K562 (cell line): Measurements from ENCODE around the gene CD4. TPM values are rescaled to one million over a fixed set of nuclear protein-coding genes. Genes with fewer than 3 reads are reported as not detected.

Experiments
- ATAC-seq: fragments of 200-7000 bp; cut with Tn5 transposase; 3 replicates; pipeline ENCODE4 v1.9.1; 2020; ENCODE audit warnings: moderate library complexity
- BruUV-seq: library from RNA; stranded (reverse); fragments of 400-500 nt; replicated peaks from 2 replicates; lab custom pipeline; 2021; lab: Mats Ljungman, UMichigan
- CTCF ChIA-PET: fragments of 300-600 bp; formaldehyde crosslinking; extraction: SDS; loops from one replicate; lab custom pipeline; 2021; ENCODE audit warnings: low intra/inter-chr PET ratio; lab: Yijun Ruan, JAX
- POLR2A ChIA-PET: fragments of 300-600, 350-650 bp; sonication (Branson Sonifier 250); formaldehyde crosslinking; extraction: SDS; loops from one replicate; lab custom pipeline; 2021; ENCODE audit warnings: antibody characterized with exemption, inconsistent platforms; lab: Yijun Ruan, JAX
- DNase-seq, 4 experiments: peaks; one replicate each; pipeline versions ENCODE4 v3.0.0 to v3.0.0-alpha.2; 2011 to 2018; ENCODE audit warnings: low spot score in 3 of 4, mixed read lengths in 3 of 4; ENCODE audit errors: extremely low read depth in 1 of 4
- FAIRE-seq: peaks from 2 replicates; lab custom pipeline; 2011; peaks lifted over from hg19 to GRCh38; lab: Jason Lieb, UNC
- H2AFZ ChIP-seq: 2 replicates; pipeline ENCODE4 v1.6.0; 2011; ENCODE audit warnings: low read depth, low read length, control low read depth, inconsistent platforms
- H3K27ac ChIP-seq: fragments of 200-600 bp; 3 replicates; pipeline ENCODE4 v1.8.0; 2011; ENCODE audit warnings: low read depth, mild to moderate bottlenecking, control low read depth, inconsistent platforms, low read length, moderate library complexity, mixed read lengths; ENCODE audit errors: extremely low read depth
- H3K27me3 ChIP-seq, 2 experiments: fragments of 300-600 bp in 1 of 2; 2 replicates in 1 of 2; 3 replicates in 1 of 2; pipeline versions ENCODE4 v1.6.0 to v1.8.0; 2011; ENCODE audit warnings: inconsistent platforms in 2 of 2, low read length in 2 of 2, mild to moderate bottlenecking in 1 of 2, mixed read lengths in 1 of 2, moderate library complexity in 1 of 2; ENCODE audit not compliant: control insufficient read depth in 2 of 2, insufficient read depth in 2 of 2
- H3K36me3 ChIP-seq: fragments of 300-600 bp; 3 replicates; pipeline ENCODE4 v1.8.0; 2011; ENCODE audit warnings: mild to moderate bottlenecking, low read length, inconsistent platforms; ENCODE audit not compliant: control insufficient read depth, insufficient read depth
- H3K4me1 ChIP-seq, 2 experiments: fragments of 200-600 bp in 1 of 2; replicated peaks in 1 of 2; 2 replicates in 1 of 2; 3 replicates in 1 of 2; pipeline versions ENCODE4 v1.5.1 to v1.8.0; 2011; ENCODE audit warnings: inconsistent platforms in 2 of 2, low read length in 2 of 2, mild to moderate bottlenecking in 1 of 2, mixed read lengths in 1 of 2, moderate library complexity in 1 of 2; ENCODE audit not compliant: control insufficient read depth in 2 of 2, insufficient read depth in 2 of 2
- H3K4me2 ChIP-seq: 2 replicates; pipeline ENCODE4 v1.6.1; 2011; ENCODE audit warnings: low read length, control low read depth, inconsistent platforms, mixed read lengths; ENCODE audit not compliant: insufficient read depth
- H3K4me3 ChIP-seq: fragments of 200-600 bp; sonication (generic), shearing (Covaris generic); 2 replicates; pipeline ENCODE4 v1.5.1; 2016; ENCODE audit warnings: control low read depth, inconsistent platforms
- H3K79me2 ChIP-seq: fragments of 200-600 bp; 3 replicates; pipeline ENCODE4 v1.8.0; 2011; ENCODE audit warnings: low read length, inconsistent platforms; ENCODE audit not compliant: control insufficient read depth, insufficient read depth
- H3K9ac ChIP-seq, 2 experiments: 2 replicates each; pipeline versions ENCODE4 v1.6.0 to v1.6.1; 2011; ENCODE audit warnings: low read depth in 2 of 2, low read length in 2 of 2, control low read depth in 1 of 2, inconsistent platforms in 1 of 2, mild to moderate bottlenecking in 1 of 2, mixed read lengths in 1 of 2; ENCODE audit not compliant: insufficient read depth in 1 of 2
- H3K9me1 ChIP-seq: one replicate; pipeline ENCODE4 v1.6.0; 2011; ENCODE audit warnings: inconsistent platforms, mild to moderate bottlenecking, low read length, moderate library complexity; ENCODE audit not compliant: control insufficient read depth, insufficient read depth
- H3K9me3 ChIP-seq: replicated peaks from 2 replicates; pipeline ENCODE4 v1.5.1; 2011; ENCODE audit warnings: low read depth, low read length, inconsistent platforms; ENCODE audit not compliant: control insufficient read depth, insufficient read depth
- H4K20me1 ChIP-seq: replicated peaks from 2 replicates; pipeline ENCODE4 v1.6.1; 2011; ENCODE audit warnings: low read length, inconsistent platforms, mixed read lengths; ENCODE audit not compliant: control insufficient read depth, insufficient read depth
- MAZ ChIP-seq, 2 experiments: fragments of 450-650 bp in 1 of 2; sonication (generic) in 1 of 2; formaldehyde crosslinking; IDR thresholded peaks in 1 of 2; conservative IDR thresholded peaks in 1 of 2; 2 replicates each; pipeline versions ENCODE4 v1.4.0 to v1.5.0; 2020; ENCODE audit warnings: mild to moderate bottlenecking in 1 of 2, missing genetic modification reagents in 1 of 2
- PHF8 ChIP-seq: fragments of 200-600 bp; sonication (generic); IDR thresholded peaks from 2 replicates; pipeline ENCODE4 v1.6.1; 2012; ENCODE audit warnings: mixed run types, mild to moderate bottlenecking, inconsistent platforms, low read length, moderate library complexity, borderline replicate concordance
- WGBS: fragments of 100-300 bp; shearing (Covaris generic); methylation state at CpG from one replicate; pipeline ENCODE4 v1.1.6; 2016; ENCODE audit warnings: low coverage, mixed read lengths; ENCODE audit not compliant: insufficient coverage; ENCODE audit errors: missing lambda C conversion rate; 5-methylcytosine and 5-hydroxymethylcytosine counted together
- in situ Hi-C: fragments of 300-500 bp; cut with MboI; formaldehyde crosslinking; loops from 4 replicates; pipeline ENCODE4 v1.15.0; 2018; ENCODE audit warnings: inconsistent platforms, mixed read lengths
- intact Hi-C: fragments of 100-400 bp; cut with micrococcal nuclease; formaldehyde crosslinking; loops from 2 replicates; pipeline ENCODE4 v1.14.2; 2022
- polyA plus RNA-seq, 8 experiments: library from polyadenylated mRNA; depleted of rRNA in 4 of 8; stranded (reverse) in 5 of 8; unstranded in 3 of 8; fragments of >200 nt; fragmentation: Nextera tagmentation in 2 of 8; fragmentation: Illumina TruSeq in 1 of 8; extraction: Ambion mirVana in 2 of 8; extraction: Trizol in 1 of 8; gene quantifications; 2 replicates each; pipeline versions ENCODE4 v1.2.1 to v1.2.3, GENCODE V29; 2011 to 2014; ENCODE audit warnings: inconsistent platforms in 1 of 8, missing spikeins in 1 of 8
- total RNA-seq, 7 experiments: library from RNA; depleted of rRNA in 6 of 7; stranded (reverse); fragments of >200 nt in 6 of 7; fragmentation: Illumina TruSeq in 2 of 7; extraction: Trizol in 2 of 7; gene quantifications; 2 replicates each; pipeline versions ENCODE4 v1.2.1 to v1.2.3, GENCODE V29; 2011 to 2021; ENCODE audit warnings: low replicate concordance in 1 of 7
- TF ChIP-seq, protein P1 (sequence below): sonication (generic); formaldehyde crosslinking; IDR thresholded peaks from 2 replicates; pipeline ENCODE4 v1.8.1; 2023; ENCODE audit warnings: mild to moderate bottlenecking, missing genetic modification reagents
- TF ChIP-seq, protein P2 (sequence below): fragments of 450-650 bp; IDR thresholded peaks from 2 replicates; pipeline ENCODE4 v1.6.1; 2016; ENCODE audit warnings: low read depth, mild to moderate bottlenecking, moderate library complexity
- TF ChIP-seq, protein P3 (sequence below): fragments of 250-450 bp; sonication (Bioruptor Pico); IDR thresholded peaks from 2 replicates; pipeline ENCODE4 v1.8.0; 2021; ENCODE audit warnings: moderate library complexity, mild to moderate bottlenecking, inconsistent platforms

CD4 gene
- total and polyA plus RNA-seq, 9 of the 15 experiments (the other 6 are each of a cell fraction or from before 2014, with no cell fraction given), result 0.06 to 0.27 (median 0.09) TPM; not detected in 5

DNA sequence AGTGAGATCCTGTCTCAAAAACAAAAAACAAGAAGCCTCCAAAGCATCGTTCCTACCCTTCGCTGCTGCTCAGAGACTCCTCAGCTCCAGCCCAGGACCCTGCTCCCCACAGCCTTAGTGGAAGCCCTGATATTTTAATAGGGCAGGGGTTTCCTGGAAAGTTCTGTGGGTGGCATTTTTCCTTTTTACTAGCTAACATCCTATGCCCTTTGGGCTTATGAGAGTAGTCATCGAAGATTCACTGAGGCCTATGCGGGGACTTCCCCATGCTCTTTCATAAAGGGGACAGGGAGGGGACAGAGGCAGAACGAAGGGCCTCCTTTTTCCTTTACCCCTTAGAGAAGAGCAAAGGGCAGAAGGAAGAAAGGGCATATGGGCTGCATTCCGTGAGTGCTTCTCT lies 8.8 kb upstream of the CD4 start:
- H3K79me2 ChIP-seq, result no peaks in the 10 kb centered on the region
- ChIA-PET CTCF (no interaction called here), POLR2A (interaction anchor here (1.2 kb wide), 1 partner anchor 28 kb away, joined by 3 read pairs; the partner anchor contains the start of gene MLF2)
- in situ Hi-C loops, result no loop called here
- H3K9ac ChIP-seq, result peak overlapping the region in 1 of 2 experiments; percentile 35; a peak in 1 of 4 replicates
- FAIRE-seq (no peak), DNase-seq (no peak), ATAC-seq (no peak)
- no peak overlapping the region for H3K27ac ChIP-seq
- no peak overlapping the region for H3K4me3 ChIP-seq
- H3K27me3 ChIP-seq, result no peaks in the 10 kb centered on the region
- no peaks in the 10 kb centered on the region for H3K36me3 ChIP-seq
- H3K9me3 ChIP-seq, result no peaks in the 10 kb centered on the region
- intact Hi-C loops, result no loop called here
- no peak overlapping the region for H2AFZ ChIP-seq
- no peak overlapping the region for H3K4me2 ChIP-seq
- no TSS peak for BruUV-seq
- WGBS, result 56% methylated on average over 6 of the region's 6 CpGs
- TF ChIP-seq, protein P1, sequence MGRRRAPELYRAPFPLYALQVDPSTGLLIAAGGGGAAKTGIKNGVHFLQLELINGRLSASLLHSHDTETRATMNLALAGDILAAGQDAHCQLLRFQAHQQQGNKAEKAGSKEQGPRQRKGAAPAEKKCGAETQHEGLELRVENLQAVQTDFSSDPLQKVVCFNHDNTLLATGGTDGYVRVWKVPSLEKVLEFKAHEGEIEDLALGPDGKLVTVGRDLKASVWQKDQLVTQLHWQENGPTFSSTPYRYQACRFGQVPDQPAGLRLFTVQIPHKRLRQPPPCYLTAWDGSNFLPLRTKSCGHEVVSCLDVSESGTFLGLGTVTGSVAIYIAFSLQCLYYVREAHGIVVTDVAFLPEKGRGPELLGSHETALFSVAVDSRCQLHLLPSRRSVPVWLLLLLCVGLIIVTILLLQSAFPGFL (CRISPR knock-in tag), result no peak
- TF ChIP-seq, protein P2, sequence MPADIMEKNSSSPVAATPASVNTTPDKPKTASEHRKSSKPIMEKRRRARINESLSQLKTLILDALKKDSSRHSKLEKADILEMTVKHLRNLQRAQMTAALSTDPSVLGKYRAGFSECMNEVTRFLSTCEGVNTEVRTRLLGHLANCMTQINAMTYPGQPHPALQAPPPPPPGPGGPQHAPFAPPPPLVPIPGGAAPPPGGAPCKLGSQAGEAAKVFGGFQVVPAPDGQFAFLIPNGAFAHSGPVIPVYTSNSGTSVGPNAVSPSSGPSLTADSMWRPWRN, result no peak
- TF ChIP-seq, protein P3, sequence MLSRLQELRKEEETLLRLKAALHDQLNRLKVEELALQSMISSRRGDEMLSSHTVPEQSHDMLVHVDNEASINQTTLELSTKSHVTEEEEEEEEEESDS (CRISPR knock-in tag), result no peak
- TF ChIP-seq PHF8, result no peak
- no peak for TF ChIP-seq MAZ (CRISPR knock-in tag; conservative IDR thresholded peaks at IDR 0.05 in 1 of 2, IDR thresholded peaks at IDR 0.05 in 1 of 2)
- H4K20me1 ChIP-seq, result no peaks in the 10 kb centered on the region
- no peaks in the 10 kb centered on the region for H3K9me1 ChIP-seq
- peaks cover 5 to 18% of the 10 kb centered on the region in 2 experiments; a peak in 4 of 5 replicates for H3K4me1 ChIP-seq
